T-helper 1 cell (primary cell): Measurements from ENCODE around the gene LGALS7.

Source experiments
- DNase-seq, 5 donors: peaks; one replicate each; pipeline ENCODE4 v3.0.0-alpha.2; 2012 to 2020

Gene LGALS7

GRCh38 chr19:38725469-38726283 lies 47.6 kb downstream of the LGALS7 start:
- no peak for DNase-seq

DNA sequence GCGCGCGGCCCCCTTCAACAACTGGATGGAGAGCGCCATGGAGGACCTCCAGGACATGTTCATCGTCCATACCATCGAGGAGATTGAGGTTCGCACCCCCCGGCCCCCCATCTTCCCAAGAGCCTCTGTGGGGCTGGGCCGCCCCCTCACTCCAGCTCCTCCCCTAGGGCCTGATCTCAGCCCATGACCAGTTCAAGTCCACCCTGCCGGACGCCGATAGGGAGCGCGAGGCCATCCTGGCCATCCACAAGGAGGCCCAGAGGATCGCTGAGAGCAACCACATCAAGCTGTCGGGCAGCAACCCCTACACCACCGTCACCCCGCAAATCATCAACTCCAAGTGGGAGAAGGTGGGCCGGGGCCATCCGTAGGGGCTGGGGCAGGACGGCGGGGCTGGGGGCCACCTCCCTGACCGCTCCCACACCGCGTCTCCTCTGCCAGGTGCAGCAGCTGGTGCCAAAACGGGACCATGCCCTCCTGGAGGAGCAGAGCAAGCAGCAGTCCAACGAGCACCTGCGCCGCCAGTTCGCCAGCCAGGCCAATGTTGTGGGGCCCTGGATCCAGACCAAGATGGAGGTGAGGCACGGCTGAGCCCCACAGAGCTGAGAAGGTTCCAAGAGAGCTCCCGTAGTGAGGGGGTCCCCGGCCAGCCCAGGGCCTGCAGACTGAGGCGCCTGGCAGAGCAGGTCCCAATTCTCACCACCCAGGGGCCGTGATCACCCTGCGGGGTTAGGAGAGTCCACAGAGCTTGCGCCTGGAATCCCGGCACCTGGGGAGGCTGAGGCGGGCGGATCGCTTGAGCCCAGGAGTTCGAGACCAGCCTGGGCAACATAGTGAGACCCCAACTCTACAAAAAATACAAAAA lies 49.1 kb downstream of the LGALS7 start:
- no peak for DNase-seq

DNA sequence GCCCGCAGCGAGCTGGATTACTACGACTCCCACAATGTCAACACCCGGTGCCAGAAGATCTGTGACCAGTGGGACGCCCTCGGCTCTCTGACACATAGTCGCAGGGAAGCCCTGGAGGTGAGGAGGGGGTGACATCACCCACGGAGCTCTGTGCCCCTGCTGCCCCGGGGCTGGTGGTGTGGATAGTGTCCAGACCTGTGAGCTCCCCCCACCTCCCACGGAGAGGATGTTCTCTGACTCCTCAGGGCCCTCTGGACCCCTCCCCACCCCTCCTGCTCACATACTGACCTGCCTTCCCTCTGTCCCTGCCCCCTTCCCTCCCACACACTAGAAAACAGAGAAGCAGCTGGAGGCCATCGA lies 49.7 kb downstream of the LGALS7 start:
- DNase-seq = no peak

DNA sequence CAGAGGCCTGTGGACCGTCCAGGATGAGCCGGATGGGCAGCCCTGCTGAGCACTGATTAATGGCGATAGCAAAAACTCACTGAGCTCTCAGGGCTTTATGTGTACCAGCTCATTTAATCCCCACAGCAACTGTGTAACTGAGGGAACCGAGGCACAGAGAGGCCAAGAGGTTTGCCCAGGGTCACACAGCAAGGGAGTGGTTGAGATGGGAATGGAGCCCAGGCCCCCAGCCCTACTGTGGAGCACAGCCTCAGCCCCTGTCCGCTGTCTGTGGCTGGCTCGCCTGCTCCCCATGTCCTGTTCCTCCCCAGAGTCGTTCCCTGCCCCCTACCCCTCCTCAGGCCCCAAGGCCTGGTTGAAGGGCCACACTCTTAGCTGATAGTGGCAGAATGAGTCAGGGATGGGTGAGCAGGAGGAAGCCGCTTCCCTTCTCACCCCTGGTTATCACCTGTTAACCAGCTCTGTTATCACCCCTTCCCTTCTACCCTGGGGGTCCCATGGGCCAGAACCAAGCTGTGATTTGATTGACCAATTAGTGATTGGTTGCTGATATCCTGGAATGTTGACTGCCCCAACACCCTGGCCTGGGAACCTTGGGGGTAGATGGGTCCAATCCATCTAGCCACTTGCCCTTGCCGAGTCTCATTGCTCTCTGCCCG lies 50.2 kb downstream of the LGALS7 start:
- DNase-seq = no peak

GRCh38 chr19:38721979-38722773 lies 51.1 kb downstream of the LGALS7 start:
- no peak for DNase-seq

- DNase-seq = no peak
Observed at GRCh38 chr19:38721496-38721895, 51.8 kb downstream of the LGALS7 start.
